HG03280 (cell line): ENCODE results near the gene CDK17.
"Not testable (repeated sequence)": the region's sequence is repeated elsewhere in the genome, so short reads cannot be mapped to it uniquely, and the experiment has no call there.

Experiments
- ATAC-seq: cut with Tn5 transposase; IDR thresholded peaks from one replicate; pipeline ENCODE4 v1.9.1; 2021; ENCODE audit warnings: mild to moderate bottlenecking, moderate library complexity; ENCODE audit not compliant: unreplicated experiment

The CDK17 gene

GRCh38 chr12:96395236-96395635, 5.0 kb downstream of the CDK17 start:
- no peak for ATAC-seq

- ATAC-seq = not testable (repeated sequence)
These were observed 7.0 kb downstream of the CDK17 start for GRCh38 chr12:96393229-96393628.

- no peak for ATAC-seq
These were observed 7.8 kb downstream of the CDK17 start for GRCh38 chr12:96392397-96392796.

GRCh38 chr12:96387981-96388380, 12.3 kb downstream of the CDK17 start:
- no peak for ATAC-seq

GRCh38 chr12:96386794-96387193, 13.4 kb downstream of the CDK17 start:
- no peak for ATAC-seq

- ATAC-seq = no peak
These were observed 16.2 kb downstream of the CDK17 start for GRCh38 chr12:96383991-96384390.

GRCh38 chr12:96383371-96383770, 16.9 kb downstream of the CDK17 start:
- no peak for ATAC-seq

- not testable (repeated sequence) for ATAC-seq
These were observed 20.5 kb downstream of the CDK17 start for GRCh38 chr12:96379743-96380142.

GRCh38 chr12:96378319-96378718, 21.9 kb downstream of the CDK17 start:
- ATAC-seq = no peak

GRCh38 chr12:96376865-96377264, 23.4 kb downstream of the CDK17 start:
- ATAC-seq = no peak

- no peak for ATAC-seq
These were observed 24.2 kb downstream of the CDK17 start for GRCh38 chr12:96375841-96376604.

GRCh38 chr12:96375170-96375569, 25.1 kb downstream of the CDK17 start:
- no peak for ATAC-seq

- ATAC-seq = no peak
These were observed 28.2 kb downstream of the CDK17 start for GRCh38 chr12:96371790-96372699.

- no peak for ATAC-seq
These were observed 29.0 kb downstream of the CDK17 start for GRCh38 chr12:96371138-96371789.

GRCh38 chr12:96368687-96369086, 31.6 kb downstream of the CDK17 start:
- ATAC-seq = no peak

- ATAC-seq = no peak
These were observed 32.0 kb downstream of the CDK17 start for GRCh38 chr12:96368233-96368632.

GRCh38 chr12:96366381-96366654, 33.9 kb downstream of the CDK17 start:
- ATAC-seq = no peak

- no peak for ATAC-seq
These were observed 34.4 kb downstream of the CDK17 start for GRCh38 chr12:96365604-96366380.

GRCh38 chr12:96364092-96364700, 36.0 kb downstream of the CDK17 start:
- no peak for ATAC-seq

GRCh38 chr12:96361074-96361473, 39.2 kb downstream of the CDK17 start:
- ATAC-seq = no peak

GRCh38 chr12:96360550-96360949, 39.7 kb downstream of the CDK17 start:
- no peak for ATAC-seq
